RWPE1 (cell line): ENCODE measurements around the gene QRICH2.
A peak's percentile ranks its signal among the peaks of the same experiment; 100 is the strongest.

Experiments used
- CTCF ChIA-PET: fragments of 350-600 bp; sonication (Branson Sonifier 250); formaldehyde crosslinking; extraction: SDS; loops from one replicate; lab custom pipeline; 2021; lab: Yijun Ruan, JAX
- POLR2A ChIA-PET: fragments of 400-600 bp; formaldehyde crosslinking; extraction: SDS; loops from one replicate; lab custom pipeline; 2020; ENCODE audit warnings: antibody characterized with exemption; ENCODE audit not compliant: low non-redundant PET; lab: Yijun Ruan, JAX
- DNase-seq: peaks from one replicate; pipeline ENCODE4 v3.0.0; 2012; ENCODE audit warnings: low spot score
- H3K27ac ChIP-seq: fragments of 450-650 bp; 2 replicates; pipeline ENCODE4 v1.5.1; 2017
- CTCF ChIP-seq: fragments of 450-650 bp; conservative IDR thresholded peaks from 2 replicates; pipeline ENCODE4 v1.5.1; 2017; ENCODE audit warnings: low read depth, mild to moderate bottlenecking

Gene QRICH2

GRCh38 chr17:76343106-76343505 is 35.0 kb upstream of the QRICH2 start:
- peak overlapping the region; percentile 13 for H3K27ac ChIP-seq

GRCh38 chr17:76341301-76341700 is 33.2 kb upstream of the QRICH2 start:
- H3K27ac ChIP-seq, result no peak overlapping the region
- ChIA-PET CTCF (interaction anchor here (0.8 kb wide), 1 partner anchor 45 kb away, joined by 4 read pairs; no protein-coding TSS in a partner anchor), POLR2A (no interaction called here)
- no peak for DNase-seq
- no peak for TF ChIP-seq CTCF

More at GRCh38 chr17:76343106-76343505, 35.0 kb upstream of the QRICH2 start:
- TF ChIP-seq CTCF, result no peak
- DNase-seq, result no peak
- POLR2A ChIA-PET, result no interaction called here
- CTCF ChIA-PET, result no interaction called here

GRCh38 chr17:76337413-76337777 is 29.3 kb upstream of the QRICH2 start:
- DNase-seq, result no peak
- no peak overlapping the region for H3K27ac ChIP-seq
- ChIA-PET CTCF (interaction anchor here (0.6 kb wide), 1 partner anchor 12 kb away, joined by 3 read pairs; no protein-coding TSS in a partner anchor), POLR2A (no interaction called here)
- no peak for TF ChIP-seq CTCF

- no peak for DNase-seq
- CTCF ChIA-PET, result interaction anchor here (0.6 kb wide), 1 partner anchor 13 kb away, joined by 3 read pairs; no protein-coding TSS in a partner anchor
- POLR2A ChIA-PET, result interaction anchor here (0.6 kb wide), 1 partner anchor 165 kb away, joined by 7 read pairs; no protein-coding TSS in a partner anchor
- no peak for TF ChIP-seq CTCF
- no peak overlapping the region for H3K27ac ChIP-seq
Measured at GRCh38 chr17:76336756-76337412, 28.8 kb upstream of the QRICH2 start.

- ChIA-PET CTCF (no interaction called here), POLR2A (no interaction called here)
- TF ChIP-seq CTCF, result no peak
- no peak for DNase-seq
- H3K27ac ChIP-seq, result no peak overlapping the region
Measured at GRCh38 chr17:76335716-76336381, 27.8 kb upstream of the QRICH2 start.

- no peak overlapping the region for H3K27ac ChIP-seq
- no peak for TF ChIP-seq CTCF
- CTCF ChIA-PET, result no interaction called here
- POLR2A ChIA-PET, result no interaction called here
- no peak for DNase-seq
Measured at GRCh38 chr17:76333673-76334505, 25.8 kb upstream of the QRICH2 start.
